ENCODE data around the gene LILRA6. TPM values are rescaled to one million over a fixed set of nuclear protein-coding genes. Genes with fewer than 3 reads are reported as not detected.
"Not testable (repeated sequence)": the region's sequence is repeated elsewhere in the genome, so short reads cannot be mapped to it uniquely, and the experiment has no call there.

The LILRA6 gene
- total RNA-seq, 2 experiments from 2014 or later = 0.37 to 0.45 TPM

- H3K27ac Mint-ChIP-seq, POLR2A ChIA-PET, H3K4me3 Mint-ChIP-seq, H3K27me3 Mint-ChIP-seq, H3K9me3 Mint-ChIP-seq, CTCF ChIA-PET, DNase-seq: not testable (repeated sequence)
- Mint-ChIP-seq H3K4me1 (peaks cover 93% of the 10 kb centered on the region), H3K36me3 (ENCODE audit: low read depth) (peaks cover 75% of the 10 kb centered on the region)
Measured at GRCh38 chr19:54207193-54207592, 35.4 kb downstream of the LILRA6 start.

- DNase-seq = no peak
- POLR2A ChIA-PET = no interaction called here
- H3K27me3 Mint-ChIP-seq = no peaks in the 10 kb centered on the region
- no peaks in the 10 kb centered on the region for H3K9me3 Mint-ChIP-seq
- CTCF ChIA-PET = interaction anchor here (0.9 kb wide), 1 partner anchor 185 kb away, joined by 3 read pairs; no protein-coding TSS in a partner anchor
- H3K27ac Mint-ChIP-seq = no peak overlapping the region
- no peak overlapping the region for H3K4me3 Mint-ChIP-seq
- H3K36me3 Mint-ChIP-seq (ENCODE audit: low read depth) = peaks cover 79% of the 10 kb centered on the region
- H3K4me1 Mint-ChIP-seq = peaks cover 95% of the 10 kb centered on the region
Measured at GRCh38 chr19:54206831-54207177, 35.8 kb downstream of the LILRA6 start.

GRCh38 chr19:54206030-54206830, 36.4 kb downstream of the LILRA6 start:
- H3K9me3 Mint-ChIP-seq = no peaks in the 10 kb centered on the region
- peaks cover 96% of the 10 kb centered on the region for H3K4me1 Mint-ChIP-seq
- no peak overlapping the region for H3K27ac Mint-ChIP-seq
- no peaks in the 10 kb centered on the region for H3K27me3 Mint-ChIP-seq
- DNase-seq = no peak
- ChIA-PET CTCF (interaction anchor here (0.9 kb wide), 1 partner anchor 185 kb away, joined by 3 read pairs; no protein-coding TSS in a partner anchor), POLR2A (no interaction called here)
- peaks cover 83% of the 10 kb centered on the region for H3K36me3 Mint-ChIP-seq (ENCODE audit: low read depth)
- no peak overlapping the region for H3K4me3 Mint-ChIP-seq

GRCh38 chr19:54204767-54205468, 37.7 kb downstream of the LILRA6 start:
- no peak for DNase-seq
- peaks cover 87% of the 10 kb centered on the region for H3K4me1 Mint-ChIP-seq
- H3K27ac Mint-ChIP-seq = no peak overlapping the region
- H3K9me3 Mint-ChIP-seq = no peaks in the 10 kb centered on the region
- no peak overlapping the region for H3K4me3 Mint-ChIP-seq
- peaks cover 81% of the 10 kb centered on the region for H3K36me3 Mint-ChIP-seq (ENCODE audit: low read depth)
- no peaks in the 10 kb centered on the region for H3K27me3 Mint-ChIP-seq
- ChIA-PET CTCF (no interaction called here), POLR2A (no interaction called here)

GRCh38 chr19:54203151-54203611, 39.4 kb downstream of the LILRA6 start:
- Mint-ChIP-seq H3K4me3 (peak overlapping the region; percentile 92), H3K4me1 (peaks cover 74% of the 10 kb centered on the region), H3K9me3 (no peaks in the 10 kb centered on the region), H3K27me3 (no peaks in the 10 kb centered on the region), H3K36me3 (ENCODE audit: low read depth) (peaks cover 74% of the 10 kb centered on the region), H3K27ac (peak overlapping the region; percentile 54)
- DNase-seq = no peak
- ChIA-PET POLR2A (interaction anchor here (0.7 kb wide), 1 partner anchor 12 kb away, joined by 4 read pairs; the partner anchor contains the start of gene TSEN34), CTCF (interaction anchor here (1.3 kb wide), 1 partner anchor 8 kb away, joined by 3 read pairs; no protein-coding TSS in a partner anchor)

- no peaks in the 10 kb centered on the region for H3K27me3 Mint-ChIP-seq
- H3K4me3 Mint-ChIP-seq = peak overlapping the region; percentile 92
- no peak for DNase-seq
- H3K27ac Mint-ChIP-seq = peak overlapping the region; percentile 99
- ChIA-PET POLR2A (no interaction called here), CTCF (interaction anchor here (1.3 kb wide), 1 partner anchor 9 kb away, joined by 3 read pairs; no protein-coding TSS in a partner anchor)
- peaks cover 62% of the 10 kb centered on the region for H3K4me1 Mint-ChIP-seq
- H3K9me3 Mint-ChIP-seq = no peaks in the 10 kb centered on the region
- H3K36me3 Mint-ChIP-seq (ENCODE audit: low read depth) = peaks cover 62% of the 10 kb centered on the region
Measured at GRCh38 chr19:54201980-54202379, 40.6 kb downstream of the LILRA6 start.

- Mint-ChIP-seq H3K9me3 (no peaks in the 10 kb centered on the region), H3K4me1 (peaks cover 55% of the 10 kb centered on the region), H3K27me3 (no peaks in the 10 kb centered on the region), H3K27ac (peak overlapping the region; percentile 99), H3K4me3 (peak overlapping the region; percentile 92), H3K36me3 (ENCODE audit: low read depth) (peaks cover 54% of the 10 kb centered on the region)
- ChIA-PET POLR2A (interaction anchor here (0.7 to 1.1 kb wide), 4 partner anchors 10 to 1452 kb away, joined by 3 to 5 read pairs (median 3); partner anchors contain the start of genes LENG1 and MBOAT7), CTCF (interaction anchor here (1.1 to 1.3 kb wide), 2 partner anchors 9 to 10 kb away, joined by 3 to 5 read pairs; partner anchors contain the start of gene TSEN34)
- no peak for DNase-seq
Measured at GRCh38 chr19:54201172-54201701, 41.4 kb downstream of the LILRA6 start.

GRCh38 chr19:54199401-54199800, 43.2 kb downstream of the LILRA6 start:
- peaks cover 39% of the 10 kb centered on the region for H3K36me3 Mint-ChIP-seq (ENCODE audit: low read depth)
- H3K4me1 Mint-ChIP-seq = peaks cover 39% of the 10 kb centered on the region
- peak overlapping the region; percentile 66 for H3K4me3 Mint-ChIP-seq
- H3K27ac Mint-ChIP-seq = peak overlapping the region; percentile 43
- no peaks in the 10 kb centered on the region for H3K9me3 Mint-ChIP-seq
- ChIA-PET POLR2A (interaction anchor here (0.9 kb wide), 1 partner anchor 8 kb away, joined by 4 read pairs; the partner anchor contains the start of gene TSEN34), CTCF (interaction anchor here (0.6 to 0.7 kb wide), 2 partner anchors 40 to 757 kb away, joined by 3 to 6 read pairs; no protein-coding TSS in a partner anchor)
- no peak for DNase-seq
- H3K27me3 Mint-ChIP-seq = no peaks in the 10 kb centered on the region

GRCh38 chr19:54197121-54197520, 45.5 kb downstream of the LILRA6 start:
- no peaks in the 10 kb centered on the region for H3K27me3 Mint-ChIP-seq
- H3K27ac Mint-ChIP-seq = no peak overlapping the region
- no peak for DNase-seq
- no peak overlapping the region for H3K4me3 Mint-ChIP-seq
- H3K9me3 Mint-ChIP-seq = no peaks in the 10 kb centered on the region
- ChIA-PET CTCF (no interaction called here), POLR2A (no interaction called here)
- peaks cover 27% of the 10 kb centered on the region for H3K36me3 Mint-ChIP-seq (ENCODE audit: low read depth)
- peaks cover 30% of the 10 kb centered on the region for H3K4me1 Mint-ChIP-seq

- Mint-ChIP-seq H3K36me3 (ENCODE audit: low read depth) (peaks cover 21% of the 10 kb centered on the region), H3K27me3 (no peaks in the 10 kb centered on the region)
- POLR2A ChIA-PET = no interaction called here
Measured at GRCh38 chr19:54196536-54196935, 46.1 kb downstream of the LILRA6 start.

GRCh38 chr19:54194463-54194862, 48.1 kb downstream of the LILRA6 start:
- H3K9me3 Mint-ChIP-seq, H3K27me3 Mint-ChIP-seq, CTCF ChIA-PET, DNase-seq, H3K27ac Mint-ChIP-seq, POLR2A ChIA-PET, H3K4me3 Mint-ChIP-seq: not testable (repeated sequence)
- Mint-ChIP-seq H3K4me1 (peaks cover 26% of the 10 kb centered on the region), H3K36me3 (ENCODE audit: low read depth) (peaks cover 12% of the 10 kb centered on the region)

More at GRCh38 chr19:54196536-54196935, 46.1 kb downstream of the LILRA6 start:
- Mint-ChIP-seq H3K4me3 (no peak overlapping the region), H3K4me1 (peaks cover 30% of the 10 kb centered on the region), H3K9me3 (no peaks in the 10 kb centered on the region), H3K27ac (no peak overlapping the region)
- DNase-seq = no peak
- CTCF ChIA-PET = no interaction called here

GRCh38 chr19:54193011-54193410, 49.6 kb downstream of the LILRA6 start:
- no peaks in the 10 kb centered on the region for H3K9me3 Mint-ChIP-seq
- H3K4me3 Mint-ChIP-seq = peak overlapping the region; percentile 94
- ChIA-PET POLR2A (no interaction called here), CTCF (no interaction called here)
- H3K36me3 Mint-ChIP-seq (ENCODE audit: low read depth) = peaks cover 12% of the 10 kb centered on the region
- peaks cover 30% of the 10 kb centered on the region for H3K4me1 Mint-ChIP-seq
- H3K27ac Mint-ChIP-seq = no peak overlapping the region
- H3K27me3 Mint-ChIP-seq = no peaks in the 10 kb centered on the region
- DNase-seq = no peak

Measured in activated CD4-positive, alpha-beta T cell treated with anti-CD3 and anti-CD28 coated beads, Interleukin-2, amount 10 ng/mL, durations not matched to agents 7 days and 5 days (primary cell).